Parathyroid adenoma (tissue), 2 donors: Measurements from ENCODE around the gene ZNF8.

Experiments used
- H2AFZ ChIP-seq: fragments of 300-600 bp; sonication (generic); one replicate; pipeline ENCODE4 v1.7.0; 2017; ENCODE audit warnings: antibody characterized with exemption, mild to moderate bottlenecking
- H3K27ac ChIP-seq: fragments of 300-600 bp; sonication (generic); one replicate; pipeline ENCODE4 v1.7.0; 2017
- H3K27me3 ChIP-seq: fragments of 300-600 bp; sonication (generic); one replicate; pipeline ENCODE4 v1.7.0; 2017; ENCODE audit warnings: low read length; ENCODE audit not compliant: control insufficient read depth, insufficient read depth
- H3K36me3 ChIP-seq: fragments of 300-600 bp; sonication (generic); one replicate; pipeline ENCODE4 v1.7.0; 2017; ENCODE audit warnings: low read length; ENCODE audit not compliant: control insufficient read depth, insufficient read depth
- H3K4me1 ChIP-seq: fragments of 300-600 bp; sonication (generic); one replicate; pipeline ENCODE4 v1.7.0; 2017; ENCODE audit warnings: control low read depth
- H3K4me2 ChIP-seq: fragments of 300-600 bp; sonication (generic); one replicate; pipeline ENCODE4 v1.7.0; 2017; ENCODE audit warnings: low read length
- H3K4me3 ChIP-seq: fragments of 300-600 bp; sonication (generic); one replicate; pipeline ENCODE4 v1.7.0; 2017; ENCODE audit warnings: low read depth, low read length
- H3K79me2 ChIP-seq: fragments of 300-600 bp; sonication (generic); one replicate; pipeline ENCODE4 v1.7.0; 2017; ENCODE audit warnings: control low read depth
- H3K9ac ChIP-seq: fragments of 300-600 bp; sonication (generic); one replicate; pipeline ENCODE4 v1.7.0; 2017; ENCODE audit warnings: mild to moderate bottlenecking
- H3K9me3 ChIP-seq: fragments of 300-600 bp; sonication (generic); one replicate; pipeline ENCODE4 v1.7.0; 2017; ENCODE audit warnings: low read length; ENCODE audit not compliant: control insufficient read depth
- TF ChIP-seq, protein P1 (sequence below): fragments of 300-600 bp; sonication (generic); IDR thresholded peaks from one replicate; pipeline ENCODE4 v1.7.0; 2017; ENCODE audit warnings: antibody characterized with exemption, mild to moderate bottlenecking
- donor health status: primary hyperparathyroidism.

Gene ZNF8

DNA sequence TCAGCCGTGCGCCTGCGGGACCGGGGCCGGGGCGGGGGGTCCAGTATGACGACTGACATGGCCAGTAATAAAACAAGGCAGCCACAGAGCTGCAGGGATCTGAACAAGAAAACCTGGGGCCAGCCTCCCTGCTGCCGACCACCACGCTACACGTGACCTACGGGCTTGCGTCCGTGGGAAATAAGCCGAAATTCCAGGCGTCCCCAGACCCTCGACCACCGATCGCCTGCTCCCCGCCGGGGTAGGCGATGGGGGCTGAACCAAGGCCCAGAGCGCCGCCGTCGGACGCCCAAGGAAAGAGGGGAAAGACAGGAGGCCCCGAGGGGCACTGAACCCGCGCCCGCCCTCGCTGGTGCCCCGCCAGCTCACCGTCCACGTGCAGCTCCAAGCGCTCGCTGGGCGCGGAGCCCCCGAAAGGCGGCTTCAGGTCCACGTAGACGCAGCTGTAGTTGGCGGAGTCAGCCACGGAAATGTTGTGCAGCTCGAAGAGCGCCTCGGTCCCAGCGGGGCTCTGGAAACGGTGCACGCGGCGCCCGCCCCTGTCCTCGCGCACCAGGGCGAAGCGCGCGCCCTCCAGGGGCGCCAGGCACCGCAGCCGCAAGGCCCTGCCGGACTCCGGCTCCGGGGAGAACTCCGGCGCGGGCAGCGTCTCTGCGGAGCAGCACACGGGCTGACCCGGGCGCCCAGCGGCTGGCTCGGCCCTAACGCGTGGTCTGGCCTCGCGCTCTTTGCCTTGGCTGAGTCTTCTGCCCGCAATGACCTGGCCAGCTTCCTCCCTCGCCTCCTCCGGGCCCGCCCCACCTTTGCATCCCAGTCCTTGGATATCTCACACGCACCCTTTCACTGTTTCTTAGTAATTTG is 71.5 kb downstream of the ZNF8 start:
- Histone ChIP-seq H3K4me2 (no peak overlapping the region), H3K9ac (no peak overlapping the region), H2AFZ (no peak overlapping the region), H3K27ac (no peak overlapping the region), H3K36me3 (no peaks in the 10 kb centered on the region), H3K79me2 (peaks cover 20% of the 10 kb centered on the region), H3K9me3 (no peaks in the 10 kb centered on the region), H3K4me3 (no peak overlapping the region), H3K27me3 (no peaks in the 10 kb centered on the region), H3K4me1 (peaks cover 12% of the 10 kb centered on the region)
- TF ChIP-seq, protein P1, sequence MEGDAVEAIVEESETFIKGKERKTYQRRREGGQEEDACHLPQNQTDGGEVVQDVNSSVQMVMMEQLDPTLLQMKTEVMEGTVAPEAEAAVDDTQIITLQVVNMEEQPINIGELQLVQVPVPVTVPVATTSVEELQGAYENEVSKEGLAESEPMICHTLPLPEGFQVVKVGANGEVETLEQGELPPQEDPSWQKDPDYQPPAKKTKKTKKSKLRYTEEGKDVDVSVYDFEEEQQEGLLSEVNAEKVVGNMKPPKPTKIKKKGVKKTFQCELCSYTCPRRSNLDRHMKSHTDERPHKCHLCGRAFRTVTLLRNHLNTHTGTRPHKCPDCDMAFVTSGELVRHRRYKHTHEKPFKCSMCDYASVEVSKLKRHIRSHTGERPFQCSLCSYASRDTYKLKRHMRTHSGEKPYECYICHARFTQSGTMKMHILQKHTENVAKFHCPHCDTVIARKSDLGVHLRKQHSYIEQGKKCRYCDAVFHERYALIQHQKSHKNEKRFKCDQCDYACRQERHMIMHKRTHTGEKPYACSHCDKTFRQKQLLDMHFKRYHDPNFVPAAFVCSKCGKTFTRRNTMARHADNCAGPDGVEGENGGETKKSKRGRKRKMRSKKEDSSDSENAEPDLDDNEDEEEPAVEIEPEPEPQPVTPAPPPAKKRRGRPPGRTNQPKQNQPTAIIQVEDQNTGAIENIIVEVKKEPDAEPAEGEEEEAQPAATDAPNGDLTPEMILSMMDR = no peak

GRCh38 chr19:58350871-58351557 is 72.3 kb downstream of the ZNF8 start:
- H3K9me3 ChIP-seq = no peaks in the 10 kb centered on the region
- no peak overlapping the region for H3K27ac ChIP-seq
- peaks cover 9% of the 10 kb centered on the region for H3K4me1 ChIP-seq
- H2AFZ ChIP-seq = no peak overlapping the region
- no peak overlapping the region for H3K9ac ChIP-seq
- H3K4me3 ChIP-seq = no peak overlapping the region
- TF ChIP-seq, protein P1 = no peak
- H3K36me3 ChIP-seq = no peaks in the 10 kb centered on the region
- no peak overlapping the region for H3K4me2 ChIP-seq
- no peaks in the 10 kb centered on the region for H3K27me3 ChIP-seq
- H3K79me2 ChIP-seq = peaks cover 20% of the 10 kb centered on the region

DNA sequence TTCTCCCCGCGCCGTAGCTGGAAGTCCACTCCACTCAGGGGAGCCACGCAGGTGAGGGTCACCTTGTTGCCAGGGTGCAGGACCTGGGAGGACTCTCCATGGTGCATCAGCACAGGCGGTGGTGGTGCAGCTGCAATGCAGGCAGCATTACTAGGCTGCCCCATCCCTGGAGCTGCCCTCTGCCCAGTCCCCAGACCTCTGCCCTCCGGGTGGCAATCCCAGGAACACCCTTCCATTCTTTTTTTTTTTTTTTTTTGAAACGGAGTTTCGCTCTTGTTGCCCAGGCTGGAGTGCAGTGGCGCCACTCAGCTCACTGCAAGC is 72.8 kb downstream of the ZNF8 start:
- Histone ChIP-seq H3K27me3 (no peaks in the 10 kb centered on the region), H3K9ac (no peak overlapping the region), H3K27ac (no peak overlapping the region), H3K4me2 (no peak overlapping the region), H3K4me3 (no peak overlapping the region), H3K79me2 (peaks cover 20% of the 10 kb centered on the region), H2AFZ (no peak overlapping the region), H3K4me1 (peaks cover 4% of the 10 kb centered on the region), H3K9me3 (no peaks in the 10 kb centered on the region), H3K36me3 (no peaks in the 10 kb centered on the region)
- TF ChIP-seq, protein P1 = no peak

- Histone ChIP-seq H3K4me1 (no peaks in the 10 kb centered on the region), H3K9me3 (no peaks in the 10 kb centered on the region), H2AFZ (no peak overlapping the region), H3K27ac (no peak overlapping the region), H3K36me3 (no peaks in the 10 kb centered on the region), H3K79me2 (peaks cover 20% of the 10 kb centered on the region), H3K27me3 (no peaks in the 10 kb centered on the region), H3K4me3 (no peak overlapping the region), H3K9ac (no peak overlapping the region), H3K4me2 (no peak overlapping the region)
- TF ChIP-seq, protein P1 = no peak
These were observed 73.4 kb downstream of the ZNF8 start for GRCh38 chr19:58351990-58352755.
